Measurements from ENCODE around the gene MAP3K19.
"Not testable (repeated sequence)": the region's sequence is repeated elsewhere in the genome, so short reads cannot be mapped to it uniquely, and the experiment has no call there.

The MAP3K19 gene

GRCh38 chr2:135047300-135047699, at the start of gene MAP3K19:
TSS of gene MAP3K19 (minus strand) at chr2:135047447. CDS start at chr2:135024647, 22,800 bp downstream.
- DNase-seq (ENCODE audit: low read depth, low spot score) = no peak

GRCh38 chr2:135096665-135097446, 49.6 kb upstream of the MAP3K19 start:
- no peak for DNase-seq (ENCODE audit: low read depth, low spot score)

- no peak for DNase-seq (ENCODE audit: low read depth, low spot score)
These were observed 48.3 kb upstream of the MAP3K19 start for GRCh38 chr2:135095591-135095990.

GRCh38 chr2:135094508-135094907, 47.3 kb upstream of the MAP3K19 start:
- no peak for DNase-seq (ENCODE audit: low read depth, low spot score)

- no peak for DNase-seq (ENCODE audit: low read depth, low spot score)
These were observed 46.6 kb upstream of the MAP3K19 start for GRCh38 chr2:135093670-135094330.

- no peak for DNase-seq (ENCODE audit: low read depth, low spot score)
These were observed 45.9 kb upstream of the MAP3K19 start for GRCh38 chr2:135093193-135093592.

- no peak for DNase-seq (ENCODE audit: low read depth, low spot score)
These were observed 44.4 kb upstream of the MAP3K19 start for GRCh38 chr2:135091681-135092080.

- DNase-seq (ENCODE audit: low read depth, low spot score) = not testable (repeated sequence)
These were observed 42.4 kb upstream of the MAP3K19 start for GRCh38 chr2:135089597-135089996.

- no peak for DNase-seq (ENCODE audit: low read depth, low spot score)
These were observed 39.0 kb upstream of the MAP3K19 start for GRCh38 chr2:135086222-135086621.

GRCh38 chr2:135078417-135078816, 31.2 kb upstream of the MAP3K19 start:
- DNase-seq (ENCODE audit: low read depth, low spot score) = no peak

GRCh38 chr2:135076556-135076955, 29.3 kb upstream of the MAP3K19 start:
- DNase-seq (ENCODE audit: low read depth, low spot score) = no peak

- no peak for DNase-seq (ENCODE audit: low read depth, low spot score)
These were observed 27.0 kb upstream of the MAP3K19 start for GRCh38 chr2:135074216-135074615.

- no peak for DNase-seq (ENCODE audit: low read depth, low spot score)
These were observed 25.1 kb upstream of the MAP3K19 start for GRCh38 chr2:135072125-135072997.

GRCh38 chr2:135066710-135067109, 19.5 kb upstream of the MAP3K19 start:
- DNase-seq (ENCODE audit: low read depth, low spot score) = no peak

- no peak for DNase-seq (ENCODE audit: low read depth, low spot score)
These were observed 16.9 kb upstream of the MAP3K19 start for GRCh38 chr2:135064149-135064548.

- DNase-seq (ENCODE audit: low read depth, low spot score) = no peak
These were observed 16.0 kb upstream of the MAP3K19 start for GRCh38 chr2:135063210-135063609.

GRCh38 chr2:135059577-135059976, 12.3 kb upstream of the MAP3K19 start:
- no peak for DNase-seq (ENCODE audit: low read depth, low spot score)

GRCh38 chr2:135056790-135057189, 9.5 kb upstream of the MAP3K19 start:
- DNase-seq (ENCODE audit: low read depth, low spot score) = no peak

- no peak for DNase-seq (ENCODE audit: low read depth, low spot score)
These were observed 8.0 kb upstream of the MAP3K19 start for GRCh38 chr2:135055182-135055786.

- DNase-seq (ENCODE audit: low read depth, low spot score) = no peak
These were observed 5.8 kb upstream of the MAP3K19 start for GRCh38 chr2:135052997-135053474.

GRCh38 chr2:135052042-135052876, 5.0 kb upstream of the MAP3K19 start, which contains the start of gene RAB3GAP1:
TSS of gene RAB3GAP1 (plus strand) at chr2:135052292. CDS start at chr2:135052308, 16 bp downstream.
- peak; percentile 53 for DNase-seq (ENCODE audit: low read depth, low spot score)
